Stromal cell of bone marrow (primary cell): Measurements from ENCODE around the gene GRK4.
"Not testable (repeated sequence)": the region's sequence is repeated elsewhere in the genome, so short reads cannot be mapped to it uniquely, and the experiment has no call there.

ENCODE experiments used
- DNase-seq: peaks from one replicate; pipeline ENCODE4 v3.0.0-alpha.2; 2012; ENCODE audit warnings: low read depth

Gene GRK4

GRCh38 chr4:2942037-2942531, 21.3 kb upstream of the GRK4 start:
- DNase-seq: no peak

GRCh38 chr4:2942532-2943363, 20.6 kb upstream of the GRK4 start:
- no peak for DNase-seq

- DNase-seq: no peak
Measured at GRCh38 chr4:2943364-2944090, 19.8 kb upstream of the GRK4 start.

GRCh38 chr4:2944091-2944482, 19.3 kb upstream of the GRK4 start:
- no peak for DNase-seq

- no peak for DNase-seq
Measured at GRCh38 chr4:2944586-2945526, 18.5 kb upstream of the GRK4 start.

GRCh38 chr4:2945619-2946604, 17.5 kb upstream of the GRK4 start:
- DNase-seq: not testable (repeated sequence)

- no peak for DNase-seq
Measured at GRCh38 chr4:2946812-2947600, 16.4 kb upstream of the GRK4 start.

GRCh38 chr4:2947926-2948325, 15.4 kb upstream of the GRK4 start:
- DNase-seq: no peak

- no peak for DNase-seq
Measured at GRCh38 chr4:2948895-2949781, 14.2 kb upstream of the GRK4 start.

- no peak for DNase-seq
Measured at GRCh38 chr4:2949782-2950125, 13.6 kb upstream of the GRK4 start.

GRCh38 chr4:2950221-2950989, 13.0 kb upstream of the GRK4 start:
- no peak for DNase-seq

GRCh38 chr4:2953496-2953895, 9.9 kb upstream of the GRK4 start:
- no peak for DNase-seq

GRCh38 chr4:2954358-2955185, 8.8 kb upstream of the GRK4 start:
- no peak for DNase-seq

- not testable (repeated sequence) for DNase-seq
Measured at GRCh38 chr4:2955186-2956044, 8.0 kb upstream of the GRK4 start.

- DNase-seq: no peak
Measured at GRCh38 chr4:2958446-2958845, 4.9 kb upstream of the GRK4 start.

- DNase-seq: not testable (repeated sequence)
Measured at GRCh38 chr4:2960450-2960849, 2.9 kb upstream of the GRK4 start.

- DNase-seq: no peak
Measured at GRCh38 chr4:2961421-2961810, 2.0 kb upstream of the GRK4 start.
